Pancreas (tissue), 10 donors: ENCODE data around the gene ATP5PO. TPM values are rescaled to one million over a fixed set of nuclear protein-coding genes. Genes with fewer than 3 reads are reported as not detected.

Experiments
- ATAC-seq, 4 donors: fragments of 200-7000 bp; cut with Tn5 transposase; one replicate each; pipeline versions ENCODE4 v1.8.0 to v1.9.1; 2020; ENCODE audit warnings: mild to moderate bottlenecking in 4 of 4, moderate library complexity in 4 of 4
- DNase-seq, 6 donors: peaks; one replicate each; pipeline ENCODE4 v3.0.0-alpha.2; 2020
- FAIRE-seq: peaks from 2 replicates; lab custom pipeline; 2012; peaks lifted over from hg19 to GRCh38; lab: Jason Lieb, UNC
- H3K27ac ChIP-seq, 4 donors: fragments of 200-600 bp; sonication (generic); 1 replicate in 3 of 4; 2 replicates in 1 of 4; pipeline versions ENCODE4 v1.5.0 to v1.8.0; 2020
- H3K27me3 ChIP-seq, 4 donors: fragments of 200-600 bp; one replicate each; pipeline ENCODE4 v1.8.0; 2021
- H3K36me3 ChIP-seq, 3 donors: fragments of 200-600 bp; sonication (generic) in 1 of 3; one replicate each; pipeline versions ENCODE4 v1.5.0 to v1.8.0; 2020 to 2021
- H3K4me1 ChIP-seq, 3 donors: fragments of 200-600 bp; one replicate each; pipeline ENCODE4 v1.8.0; 2021
- H3K4me3 ChIP-seq, 4 donors: fragments of 200-600 bp; sonication (generic) in 2 of 4; one replicate each; pipeline versions ENCODE4 v1.5.0 to v1.8.0; 2020 to 2021
- H3K9me3 ChIP-seq, 4 donors: fragments of 200-600 bp; one replicate each; pipeline ENCODE4 v1.8.0; 2021
- CTCF ChIP-seq, 4 donors: fragments of 200-600 bp; sonication (generic) in 3 of 4; IDR thresholded peaks; one replicate each; pipeline versions ENCODE4 v1.5.0 to v1.8.0; 2021; ENCODE audit warnings: antibody characterized with exemption in 4 of 4
- WGBS, 2 donors: extraction: QIAGEN DNeasy Blood & Tissue Kit; methylation state at CpG; one replicate each; pipeline ENCODE4 v1.1.7; 2013; 5-methylcytosine and 5-hydroxymethylcytosine counted together
- intact Hi-C, 3 donors: fragments of 100-400 bp; cut with DNase I; formaldehyde crosslinking; loops; one replicate each; pipeline versions ENCODE4 v1.11.1 to v1.14.2; 2022
- polyA plus RNA-seq, 2 donors: library from polyadenylated mRNA; stranded (reverse); fragments of 200-250 nt; gene quantifications; one replicate each; pipeline ENCODE4 v1.2.3, GENCODE V29; 2013
- total RNA-seq, 6 donors: library from RNA; stranded (reverse); fragmentation: NEBNext Ultra II Directional in 4 of 6; extraction: Animal tissue kit (Norgen Biotek cat#: 25700) in 4 of 6; gene quantifications; one replicate each; pipeline versions ENCODE4 v1.2.1 to v1.2.4, GENCODE V29; 2021 to 2023
- donor health status: healthy with polysubstance abuse.
- donor health status: DM: no; HTN: no; CAD: no; lungs with moderate emphysema.
- donor health status: DM: no; HTN: no; CAD: no.
- donor health status: control.
- donor health status: control.
- donor health status: Bipolar disorder and iron deficiency.
- donor health status: DM: yes; HTN: yes; CAD: no.
- donor health status: DM: no; HTN: no; CAD: no.
- donor health status: DM: no; HTN: no; CAD: no.
- donor health status: DM: yes; HTN: yes; CAD: no.

The ATP5PO gene
- total and polyA plus RNA-seq, 8 donors: 52.0 to 124 (median 77.0) TPM

- Histone ChIP-seq H3K27me3 (no peaks in the 10 kb centered on the region), H3K27ac (no peak overlapping the region), H3K4me3 (no peak overlapping the region), H3K36me3 (no peaks in the 10 kb centered on the region), H3K4me1 (no peaks in the 10 kb centered on the region), H3K9me3 (no peaks in the 10 kb centered on the region)
- intact Hi-C loops: no loop called here
- no peak for TF ChIP-seq CTCF (IDR thresholded peaks at IDR 0.05)
- DNase-seq (no peak), FAIRE-seq (no peak), ATAC-seq (no peak)
- 56 to 59% methylated on average over 11 of the region's 11 CpGs for WGBS, 2 donors
These were observed 29.3 kb downstream of the ATP5PO start for GRCh38 chr21:33886321-33886720.

GRCh38 chr21:33885172-33885514 lies 30.5 kb downstream of the ATP5PO start:
- H3K27me3 ChIP-seq: no peaks in the 10 kb centered on the region
- H3K27ac ChIP-seq: no peak overlapping the region
- WGBS, 2 donors: 71 to 80% methylated on average over 7 of the region's 7 CpGs
- intact Hi-C loops: no loop called here
- FAIRE-seq (no peak), ATAC-seq (no peak), DNase-seq (no peak)
- H3K4me3 ChIP-seq: no peak overlapping the region
- TF ChIP-seq CTCF (IDR thresholded peaks at IDR 0.05): no peak
- H3K36me3 ChIP-seq: no peaks in the 10 kb centered on the region
- no peaks in the 10 kb centered on the region for H3K9me3 ChIP-seq
- H3K4me1 ChIP-seq: no peaks in the 10 kb centered on the region

- FAIRE-seq (no peak), ATAC-seq (no peak), DNase-seq (no peak)
- H3K36me3 ChIP-seq: no peaks in the 10 kb centered on the region
- WGBS, 2 donors: 74 to 76% methylated on average over 20 of the region's 20 CpGs
- no peaks in the 10 kb centered on the region for H3K27me3 ChIP-seq
- no peaks in the 10 kb centered on the region for H3K4me1 ChIP-seq
- no peak overlapping the region for H3K27ac ChIP-seq
- intact Hi-C loops: no loop called here
- no peak overlapping the region for H3K4me3 ChIP-seq
- no peaks in the 10 kb centered on the region for H3K9me3 ChIP-seq
- TF ChIP-seq CTCF (IDR thresholded peaks at IDR 0.05): no peak
These were observed 31.0 kb downstream of the ATP5PO start for GRCh38 chr21:33884376-33885171.

- no peak for ATAC-seq
- Histone ChIP-seq H3K27ac (no peak overlapping the region), H3K4me1 (no peaks in the 10 kb centered on the region), H3K36me3 (no peaks in the 10 kb centered on the region), H3K9me3 (no peaks in the 10 kb centered on the region), H3K4me3 (no peak overlapping the region), H3K27me3 (no peaks in the 10 kb centered on the region)
- DNase-seq: no peak
- FAIRE-seq: no peak
- WGBS, 2 donors: 73 to 78% methylated on average over 12 of the region's 12 CpGs
- intact Hi-C loops: no loop called here
- TF ChIP-seq CTCF (IDR thresholded peaks at IDR 0.05): no peak
These were observed 32.5 kb downstream of the ATP5PO start for GRCh38 chr21:33883118-33883517.

GRCh38 chr21:33881689-33882440 lies 33.7 kb downstream of the ATP5PO start:
- Histone ChIP-seq H3K4me3 (no peak overlapping the region), H3K4me1 (no peaks in the 10 kb centered on the region), H3K36me3 (no peaks in the 10 kb centered on the region), H3K9me3 (no peaks in the 10 kb centered on the region), H3K27me3 (no peaks in the 10 kb centered on the region), H3K27ac (no peak overlapping the region)
- DNase-seq (no peak), FAIRE-seq (no peak), ATAC-seq (no peak)
- 77 to 82% methylated on average over 9 of the region's 9 CpGs for WGBS, 2 donors
- no peak for TF ChIP-seq CTCF (IDR thresholded peaks at IDR 0.05)
- intact Hi-C loops: no loop called here
